ENCODE results near the gene ANK3.

ANK3 gene

DNA sequence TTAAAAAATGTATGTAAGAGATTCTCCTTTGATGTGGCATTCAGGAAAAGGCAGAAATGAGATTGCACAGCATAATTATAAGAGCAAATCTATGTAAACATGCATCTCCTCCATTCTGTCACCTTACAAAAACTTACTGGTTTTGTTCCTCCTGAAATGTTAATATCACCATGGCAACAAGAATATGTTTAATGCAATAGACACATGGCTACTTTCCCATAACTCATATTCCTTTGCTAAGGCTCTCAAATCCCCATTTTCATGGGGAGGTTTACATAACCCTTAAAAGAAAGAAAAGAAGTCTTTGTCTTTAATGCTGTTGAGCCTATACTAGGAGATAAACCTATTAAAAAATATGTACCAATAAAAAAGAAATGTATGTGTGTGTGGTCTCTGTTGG is 136.2 kb downstream of the ANK3 start:
- no peak overlapping the region for H3K27ac Mint-ChIP-seq
- H3K27me3 Mint-ChIP-seq, result no peaks in the 10 kb centered on the region
- no peaks in the 10 kb centered on the region for H3K4me1 Mint-ChIP-seq (ENCODE audit: low read depth in 2 of 2)
- ATAC-seq (replicated peaks), result no peak
- H3K36me3 Mint-ChIP-seq (ENCODE audit: insufficient read depth), result no peaks in the 10 kb centered on the region
- no peak overlapping the region for H3K4me3 Mint-ChIP-seq
- DNase-seq, result no peak
- H3K9me3 Mint-ChIP-seq, result no peaks in the 10 kb centered on the region

DNA sequence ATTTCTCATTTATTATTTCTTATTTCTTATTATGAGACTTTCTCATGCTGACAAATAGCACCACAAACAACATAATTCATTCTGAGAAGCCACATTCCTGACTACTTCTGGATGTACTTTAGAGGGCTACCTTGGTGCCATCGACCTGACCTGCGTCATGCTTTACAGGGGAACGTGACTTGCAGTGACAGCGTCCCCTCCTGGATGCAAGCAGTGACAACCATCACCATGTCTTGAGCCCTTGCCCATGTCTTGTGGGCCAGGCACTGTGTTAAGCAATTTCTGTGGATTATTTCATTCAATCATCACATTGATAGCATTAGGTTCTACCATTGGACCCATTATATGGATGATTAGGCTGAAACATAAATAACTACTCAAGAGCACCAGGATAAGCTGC is 137.0 kb downstream of the ANK3 start:
- Mint-ChIP-seq H3K27me3 (no peaks in the 10 kb centered on the region), H3K4me1 (ENCODE audit: low read depth in 2 of 2) (no peaks in the 10 kb centered on the region), H3K4me3 (no peak overlapping the region), H3K27ac (no peak overlapping the region), H3K9me3 (no peaks in the 10 kb centered on the region), H3K36me3 (ENCODE audit: insufficient read depth) (no peaks in the 10 kb centered on the region)
- no peak for DNase-seq
- no peak for ATAC-seq (replicated peaks)

GRCh38 chr10:60246382-60246781 is 143.3 kb downstream of the ANK3 start:
- H3K4me1 Mint-ChIP-seq (ENCODE audit: low read depth in 2 of 2), result no peaks in the 10 kb centered on the region
- H3K9me3 Mint-ChIP-seq, result no peaks in the 10 kb centered on the region
- H3K4me3 Mint-ChIP-seq, result no peak overlapping the region
- peaks cover 3% of the 10 kb centered on the region for H3K36me3 Mint-ChIP-seq (ENCODE audit: insufficient read depth)
- no peaks in the 10 kb centered on the region for H3K27me3 Mint-ChIP-seq
- ATAC-seq (replicated peaks), result no peak
- no peak for DNase-seq
- no peak overlapping the region for H3K27ac Mint-ChIP-seq

- H3K4me3 Mint-ChIP-seq, result no peak overlapping the region
- H3K4me1 Mint-ChIP-seq (ENCODE audit: low read depth in 2 of 2), result peaks cover 22 to 24% of the 10 kb centered on the region in 2 donors
- H3K9me3 Mint-ChIP-seq, result no peaks in the 10 kb centered on the region
- DNase-seq, result no peak
- H3K36me3 Mint-ChIP-seq (ENCODE audit: insufficient read depth), result peaks cover 3% of the 10 kb centered on the region
- H3K27ac Mint-ChIP-seq, result peak overlapping the region; percentile 95
- no peaks in the 10 kb centered on the region for H3K27me3 Mint-ChIP-seq
- ATAC-seq (replicated peaks), result no peak
These were observed 150.4 kb downstream of the ANK3 start for GRCh38 chr10:60239228-60239627.

GRCh38 chr10:60238759-60239100 is 150.9 kb downstream of the ANK3 start:
- peaks cover 3% of the 10 kb centered on the region for H3K36me3 Mint-ChIP-seq (ENCODE audit: insufficient read depth)
- H3K4me1 Mint-ChIP-seq (ENCODE audit: low read depth in 2 of 2), result peaks cover 22 to 24% of the 10 kb centered on the region in 2 donors
- no peaks in the 10 kb centered on the region for H3K27me3 Mint-ChIP-seq
- ATAC-seq (replicated peaks) (no peak), DNase-seq (no peak)
- H3K9me3 Mint-ChIP-seq, result no peaks in the 10 kb centered on the region
- H3K4me3 Mint-ChIP-seq, result peak overlapping the region in 1 of 2 donors; percentile 78
- H3K27ac Mint-ChIP-seq, result peak overlapping the region; percentile 95

DNA sequence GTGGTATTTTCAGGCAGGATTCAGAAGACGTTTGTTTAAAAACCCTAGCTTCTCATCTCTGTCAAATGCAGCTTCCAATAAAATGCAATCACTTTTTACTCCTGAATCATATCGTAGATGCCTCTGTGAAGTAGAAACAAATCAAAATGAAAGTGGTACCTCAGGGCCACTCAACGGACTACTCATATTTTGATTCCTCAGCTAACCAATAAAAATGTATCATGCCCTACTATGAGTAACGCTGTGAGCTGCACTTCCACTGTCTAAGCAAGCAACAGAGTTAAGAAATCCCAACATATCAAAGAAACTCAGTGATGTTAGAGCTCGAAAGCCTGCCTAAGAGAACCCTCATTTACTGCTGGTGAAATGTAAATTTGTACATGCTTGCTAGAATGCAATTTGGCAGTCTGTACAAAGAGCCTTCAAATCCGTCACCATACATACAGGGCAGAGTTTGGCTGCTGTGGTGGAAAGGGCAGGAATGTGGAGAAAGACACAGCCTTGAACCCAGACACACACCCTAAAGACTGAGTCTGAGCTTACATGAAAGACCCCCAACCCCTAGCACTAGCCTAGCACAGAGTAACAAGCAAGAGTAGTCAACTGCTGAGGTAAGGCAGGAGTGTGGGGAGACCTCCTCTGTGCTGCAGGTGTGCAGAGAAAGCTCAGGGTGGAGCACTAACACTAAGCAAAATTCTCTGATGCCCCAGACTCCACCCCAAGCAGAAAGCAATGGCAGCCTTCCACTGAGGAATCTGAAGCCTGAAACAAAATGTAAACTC is 151.5 kb downstream of the ANK3 start:
- H3K9me3 Mint-ChIP-seq, result no peaks in the 10 kb centered on the region
- peaks cover 3% of the 10 kb centered on the region for H3K36me3 Mint-ChIP-seq (ENCODE audit: insufficient read depth)
- H3K4me1 Mint-ChIP-seq (ENCODE audit: low read depth in 2 of 2), result peaks cover 22 to 24% of the 10 kb centered on the region in 2 donors
- ATAC-seq (replicated peaks) (peak; percentile 68), DNase-seq (peak in 2 of 3 experiments; percentile 7 to 9)
- no peaks in the 10 kb centered on the region for H3K27me3 Mint-ChIP-seq
- peak overlapping the region; percentile 78 to 80 for H3K4me3 Mint-ChIP-seq
- H3K27ac Mint-ChIP-seq, result peak overlapping the region; percentile 95

DNA sequence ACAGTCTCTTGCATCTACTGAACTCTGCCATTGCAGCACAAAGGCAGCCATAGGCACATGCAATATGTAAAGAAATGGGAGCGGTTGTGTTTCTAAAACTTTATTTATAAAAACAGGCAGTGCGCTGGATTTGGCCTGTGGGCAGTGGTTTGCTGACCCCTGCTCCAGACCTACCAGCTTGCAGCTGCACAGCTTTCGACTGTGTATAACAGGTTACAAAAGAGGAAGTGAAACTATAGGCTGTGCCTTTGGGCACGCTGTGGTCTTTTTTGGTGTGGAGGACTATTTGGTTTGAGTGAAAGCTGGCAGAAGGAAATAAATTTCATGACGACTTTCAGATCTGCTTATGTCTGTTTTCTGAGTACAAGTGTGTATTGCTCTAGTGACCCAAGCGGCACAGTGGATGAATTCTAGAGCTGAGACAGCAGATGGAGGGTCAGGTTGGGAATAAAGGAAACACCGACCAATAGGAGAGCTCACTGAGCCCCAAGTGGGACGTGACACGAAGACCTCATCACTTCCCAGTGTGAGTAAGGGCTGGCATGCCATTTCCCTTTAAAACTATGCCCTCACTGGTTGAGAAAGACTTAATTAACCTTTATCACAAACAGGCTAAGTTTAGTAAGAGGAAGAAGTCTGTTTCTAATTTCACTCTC is 152.7 kb downstream of the ANK3 start:
- Mint-ChIP-seq H3K4me1 (ENCODE audit: low read depth in 2 of 2) (peaks cover 22 to 24% of the 10 kb centered on the region in 2 donors), H3K27me3 (no peaks in the 10 kb centered on the region), H3K27ac (peak overlapping the region; percentile 95), H3K9me3 (no peaks in the 10 kb centered on the region), H3K36me3 (ENCODE audit: insufficient read depth) (peaks cover 3% of the 10 kb centered on the region), H3K4me3 (peak overlapping the region; percentile 80 to 84)
- DNase-seq (peak; percentile 4 to 14 (median 10)), ATAC-seq (replicated peaks) (peak; percentile 69)

- H3K27me3 Mint-ChIP-seq, result no peaks in the 10 kb centered on the region
- H3K27ac Mint-ChIP-seq, result no peak overlapping the region
- ATAC-seq (replicated peaks), result no peak
- peaks cover 23 to 24% of the 10 kb centered on the region in 2 donors for H3K4me1 Mint-ChIP-seq (ENCODE audit: low read depth in 2 of 2)
- DNase-seq, result no peak
- peaks cover 3% of the 10 kb centered on the region for H3K36me3 Mint-ChIP-seq (ENCODE audit: insufficient read depth)
- no peak overlapping the region for H3K4me3 Mint-ChIP-seq
- H3K9me3 Mint-ChIP-seq, result no peaks in the 10 kb centered on the region
These were observed 154.7 kb downstream of the ANK3 start for GRCh38 chr10:60235001-60235400.

DNA sequence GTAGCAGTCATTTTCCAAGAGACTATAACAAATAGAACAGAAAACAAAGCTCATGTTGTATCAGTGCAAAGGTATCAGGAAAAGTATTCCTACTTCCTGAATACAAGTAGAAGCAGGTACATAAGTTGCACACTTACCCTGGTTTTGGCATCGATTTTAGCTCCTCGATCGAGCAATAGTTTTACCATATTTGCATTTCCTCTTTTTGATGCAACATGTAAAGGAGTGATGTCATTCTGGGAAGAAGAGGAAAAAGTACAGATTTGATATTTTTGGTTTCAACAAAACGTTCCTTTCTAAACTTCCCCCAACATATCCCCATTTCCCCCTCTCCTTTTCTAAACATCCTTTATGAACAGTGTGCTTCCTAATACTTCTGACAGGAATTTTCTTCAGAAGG is 155.1 kb downstream of the ANK3 start:
- peaks cover 23 to 24% of the 10 kb centered on the region in 2 donors for H3K4me1 Mint-ChIP-seq (ENCODE audit: low read depth in 2 of 2)
- no peaks in the 10 kb centered on the region for H3K9me3 Mint-ChIP-seq
- no peak overlapping the region for H3K27ac Mint-ChIP-seq
- no peak overlapping the region for H3K4me3 Mint-ChIP-seq
- peaks cover 3% of the 10 kb centered on the region for H3K36me3 Mint-ChIP-seq (ENCODE audit: insufficient read depth)
- H3K27me3 Mint-ChIP-seq, result no peaks in the 10 kb centered on the region
- ATAC-seq (replicated peaks) (no peak), DNase-seq (no peak)

- Mint-ChIP-seq H3K36me3 (ENCODE audit: insufficient read depth) (no peaks in the 10 kb centered on the region), H3K27ac (peak overlapping the region in 1 of 2 donors; percentile 49), H3K27me3 (no peaks in the 10 kb centered on the region), H3K9me3 (no peaks in the 10 kb centered on the region), H3K4me1 (ENCODE audit: low read depth in 2 of 2) (peaks cover 0 to 1% of the 10 kb centered on the region in 2 donors), H3K4me3 (no peak overlapping the region)
- DNase-seq, result no peak
- ATAC-seq (replicated peaks), result no peak
These were observed 158.8 kb downstream of the ANK3 start for GRCh38 chr10:60230892-60231291.

DNA sequence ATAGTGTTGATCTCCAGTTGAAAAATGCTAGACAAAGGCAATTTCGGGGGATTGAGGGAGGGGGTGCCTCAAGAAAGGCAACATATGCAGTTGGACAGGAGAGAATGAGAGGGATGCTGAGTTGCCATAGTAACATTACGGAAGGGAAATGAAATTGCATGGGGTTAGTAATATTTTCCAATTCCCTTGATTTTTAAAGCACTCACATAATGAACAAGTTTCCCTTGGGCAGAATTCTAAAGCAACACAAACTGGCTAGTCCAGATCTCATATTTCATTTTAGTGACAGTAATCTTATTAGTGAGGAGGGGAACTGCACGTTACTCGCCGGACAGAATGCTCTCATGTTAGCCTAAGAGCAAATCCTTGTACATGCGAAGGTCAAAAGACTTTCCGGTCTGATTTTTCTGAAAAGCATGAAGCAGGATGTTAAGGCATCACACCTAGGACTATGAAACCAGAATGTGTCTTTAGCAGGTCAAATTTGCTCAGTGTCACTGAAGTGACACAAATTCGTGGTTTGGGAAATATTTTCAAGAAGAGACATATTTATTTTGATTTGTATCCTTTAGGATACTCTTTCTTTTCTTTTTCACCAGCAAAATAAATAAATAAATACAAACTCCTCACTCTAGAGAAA is 165.5 kb downstream of the ANK3 start:
- no peaks in the 10 kb centered on the region for H3K36me3 Mint-ChIP-seq (ENCODE audit: insufficient read depth)
- H3K9me3 Mint-ChIP-seq, result no peaks in the 10 kb centered on the region
- DNase-seq (no peak), ATAC-seq (replicated peaks) (no peak)
- H3K4me1 Mint-ChIP-seq (ENCODE audit: low read depth in 2 of 2), result peaks cover 0 to 2% of the 10 kb centered on the region in 2 donors
- no peak overlapping the region for H3K4me3 Mint-ChIP-seq
- H3K27me3 Mint-ChIP-seq, result no peaks in the 10 kb centered on the region
- H3K27ac Mint-ChIP-seq, result no peak overlapping the region

GRCh38 chr10:60222047-60222446 is 167.6 kb downstream of the ANK3 start:
- peaks cover 0 to 3% of the 10 kb centered on the region in 2 donors for H3K4me1 Mint-ChIP-seq (ENCODE audit: low read depth in 2 of 2)
- no peaks in the 10 kb centered on the region for H3K9me3 Mint-ChIP-seq
- no peaks in the 10 kb centered on the region for H3K27me3 Mint-ChIP-seq
- no peak overlapping the region for H3K27ac Mint-ChIP-seq
- no peaks in the 10 kb centered on the region for H3K36me3 Mint-ChIP-seq (ENCODE audit: insufficient read depth)
- no peak overlapping the region for H3K4me3 Mint-ChIP-seq
- ATAC-seq (replicated peaks) (no peak), DNase-seq (no peak)

DNA sequence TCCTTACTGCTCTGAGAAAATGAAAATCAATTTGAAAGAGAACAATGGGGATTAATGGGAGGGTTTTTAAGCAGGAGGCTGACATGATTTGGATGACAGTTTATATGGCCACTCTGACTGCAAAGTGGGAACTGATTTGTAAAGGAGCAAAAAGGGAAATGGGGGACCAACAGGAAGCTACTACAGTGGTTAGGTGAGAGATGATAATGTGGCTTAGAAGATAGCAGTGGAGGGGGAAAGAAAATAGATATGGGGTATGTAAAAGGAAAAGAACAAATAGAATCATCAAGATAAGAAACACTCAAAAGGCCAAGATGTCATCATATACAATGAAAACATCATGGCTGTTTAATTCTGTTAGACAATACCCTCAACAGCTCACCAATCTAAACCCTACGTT is 177.5 kb downstream of the ANK3 start:
- H3K9me3 Mint-ChIP-seq, result no peaks in the 10 kb centered on the region
- ATAC-seq (replicated peaks) (no peak), DNase-seq (no peak)
- H3K27me3 Mint-ChIP-seq, result no peaks in the 10 kb centered on the region
- no peak overlapping the region for H3K27ac Mint-ChIP-seq
- H3K36me3 Mint-ChIP-seq (ENCODE audit: insufficient read depth), result peaks cover 2% of the 10 kb centered on the region
- H3K4me3 Mint-ChIP-seq, result no peak overlapping the region
- peaks cover 11 to 12% of the 10 kb centered on the region in 2 donors for H3K4me1 Mint-ChIP-seq (ENCODE audit: low read depth in 2 of 2)

Data from effector memory CD8-positive, alpha-beta T cell (primary cell).